ENCODE measurements around the gene AFG3L2. TPM values are rescaled to one million over a fixed set of nuclear protein-coding genes. Genes with fewer than 3 reads are reported as not detected.

AFG3L2 gene
- total and polyA plus RNA-seq, 2 of the 13 experiments (the other 11 are each of a cell fraction or from before 2014, with no cell fraction given), result 28.6 to 86.9 TPM

- TF ChIP-seq MTA1 (CRISPR knock-in tag; IDR thresholded peaks at IDR 0.05; ENCODE audit: borderline replicate concordance) (no peak), SALL2 (CRISPR knock-in tag; IDR thresholded peaks at IDR 0.05) (no peak; the same call in none of the 2 replicates), ZNF879 (CRISPR knock-in tag; IDR thresholded peaks at IDR 0.05) (no peak), PITX1 (CRISPR knock-in tag; IDR thresholded peaks at IDR 0.05) (no peak), IRF2 (CRISPR knock-in tag; IDR thresholded peaks at IDR 0.05) (no peak), PHB2 (IDR thresholded peaks at IDR 0.05; ENCODE audit: partially characterized antibody) (no peak), SETDB1 (CRISPR knock-in tag; IDR thresholded peaks at IDR 0.05; ENCODE audit: borderline replicate concordance) (no peak), ZNF629 (CRISPR knock-in tag; conservative IDR thresholded peaks at IDR 0.05) (no peak), ZNF274 (CRISPR knock-in tag; IDR thresholded peaks at IDR 0.05) (peak; percentile 19), ELF4 (CRISPR knock-in tag; IDR thresholded peaks at IDR 0.05; ENCODE audit: borderline replicate concordance) (0 out of 2 replicates have a peak, but pooled peaks have one; percentile 6), ZSCAN9 (CRISPR knock-in tag; IDR thresholded peaks at IDR 0.05; ENCODE audit: borderline replicate concordance) (no peak), RORA (CRISPR knock-in tag; IDR thresholded peaks at IDR 0.05) (no peak), RFXAP (CRISPR knock-in tag; IDR thresholded peaks at IDR 0.05; ENCODE audit: borderline replicate concordance) (peak; percentile 76), BCLAF1 (IDR thresholded peaks at IDR 0.05) (no peak), BHLHE40 (IDR thresholded peaks at IDR 0.05; ENCODE audit: low read length) (peak; percentile 88), HNRNPH1 (optimal IDR thresholded peaks at IDR 0.05; ENCODE audit: low read depth, low read length) (no peak), EEA1 (CRISPR knock-in tag; IDR thresholded peaks at IDR 0.05; ENCODE audit: borderline replicate concordance) (peak; percentile 81), ZNF720 (CRISPR knock-in tag; IDR thresholded peaks at IDR 0.05) (no peak), ZNF225 (CRISPR knock-in tag; IDR thresholded peaks at IDR 0.05) (peak; percentile 94), ZNF205 (CRISPR knock-in tag; IDR thresholded peaks at IDR 0.05) (no peak), IRX3 (CRISPR knock-in tag; IDR thresholded peaks at IDR 0.05; ENCODE audit: borderline replicate concordance, low read depth) (no peak; the same call in 1 of the 2 replicates), RAD21 (CRISPR knock-in tag; IDR thresholded peaks at IDR 0.05) (peak; percentile 79), ZNF138 (CRISPR knock-in tag; IDR thresholded peaks at IDR 0.05; ENCODE audit: low read depth) (peak; percentile 84; the same call in 1 of the 2 replicates)
Measured at GRCh38 chr18:12376754-12377555, at the start of gene AFG3L2 (continued).

All from HepG2 (cell line).